Hepatocyte (in vitro differentiated cells): Measurements from ENCODE around the gene TMEM38A. TPM values are rescaled to one million over a fixed set of nuclear protein-coding genes. Genes with fewer than 3 reads are reported as not detected.
"Not testable (repeated sequence)": the region's sequence is repeated elsewhere in the genome, so short reads cannot be mapped to it uniquely, and the experiment has no call there.

ENCODE experiments used
- DNase-seq: peaks from one replicate; pipeline ENCODE4 v3.0.0-alpha.2; 2016; ENCODE audit warnings: low spot score
- H2AFZ ChIP-seq: fragments of 200-600 bp; sonication (generic); 2 replicates; pipeline ENCODE4 v1.6.0; 2016; ENCODE audit warnings: antibody characterized with exemption, mild to moderate bottlenecking
- H3K27ac ChIP-seq: fragments of 200-600 bp; sonication (generic); 2 replicates; pipeline ENCODE4 v1.5.1; 2016; ENCODE audit warnings: mild to moderate bottlenecking
- H3K27me3 ChIP-seq: fragments of 200-600 bp; sonication (generic); 2 replicates; pipeline ENCODE4 v1.6.1; 2016
- H3K36me3 ChIP-seq: fragments of 200-600 bp; sonication (generic); replicated peaks from 2 replicates; pipeline ENCODE4 v1.5.1; 2016; ENCODE audit warnings: low read depth; ENCODE audit not compliant: insufficient read depth
- H3K4me1 ChIP-seq: fragments of 200-600 bp; sonication (generic); 2 replicates; pipeline ENCODE4 v1.5.1; 2016; ENCODE audit warnings: mild to moderate bottlenecking, moderate library complexity; ENCODE audit not compliant: insufficient read depth
- H3K4me2 ChIP-seq: fragments of 200-600 bp; sonication (generic); 2 replicates; pipeline ENCODE4 v1.6.0; 2016
- H3K4me3 ChIP-seq: fragments of 200-600 bp; sonication (generic); 2 replicates; pipeline ENCODE4 v1.5.1; 2016; ENCODE audit warnings: mild to moderate bottlenecking
- H3K79me2 ChIP-seq: fragments of 200-600 bp; sonication (generic); 2 replicates; pipeline ENCODE4 v1.6.0; 2017; ENCODE audit warnings: mild to moderate bottlenecking
- H3K9me2 ChIP-seq: fragments of 200-600 bp; sonication (generic); replicated peaks from 2 replicates; pipeline ENCODE4 v1.6.0; 2017; ENCODE audit warnings: mild to moderate bottlenecking; ENCODE audit not compliant: insufficient read depth
- H3K9me3 ChIP-seq: fragments of 200-600 bp; sonication (generic); 2 replicates; pipeline ENCODE4 v1.5.1; 2016; ENCODE audit warnings: low read depth, mild to moderate bottlenecking
- H4K20me1 ChIP-seq: fragments of 200-600 bp; sonication (generic); 2 replicates; pipeline ENCODE4 v1.6.0; 2016; ENCODE audit warnings: mild to moderate bottlenecking; ENCODE audit not compliant: insufficient read depth, poor library complexity, severe bottlenecking
- CTCF ChIP-seq: fragments of 200-600 bp; sonication (generic); IDR thresholded peaks from 2 replicates; pipeline ENCODE4 v1.5.1; 2016; ENCODE audit warnings: antibody characterized with exemption, mild to moderate bottlenecking; ENCODE audit not compliant: poor library complexity
- EZH2 ChIP-seq: fragments of 200-600 bp; sonication (generic); IDR thresholded peaks from 2 replicates; pipeline ENCODE4 v1.6.1; 2016; ENCODE audit warnings: antibody characterized with exemption, mild to moderate bottlenecking, borderline replicate concordance
- EZH2phosphoT487 ChIP-seq: fragments of 200-600 bp; sonication (generic); IDR thresholded peaks from one replicate; pipeline ENCODE4 v1.6.1; 2018; ENCODE audit warnings: antibody characterized with exemption, mild to moderate bottlenecking, low read depth, moderate library complexity; ENCODE audit not compliant: unreplicated experiment, severe bottlenecking
- WGBS: methylation state at CpG from one replicate; pipeline ENCODE4 v1.1.6; 2016; ENCODE audit warnings: low lambda C conversion rate; ENCODE audit errors: missing lambda C conversion rate; 5-methylcytosine and 5-hydroxymethylcytosine counted together
- polyA plus RNA-seq: library from polyadenylated mRNA; unstranded; fragments of >200 nt; fragmentation: Nextera tagmentation; extraction: Ambion mirVana; gene quantifications from 2 replicates; pipeline ENCODE4 v1.2.1, GENCODE V29; 2016
- total RNA-seq: library from RNA; depleted of rRNA; stranded (reverse); fragments of >200 nt; gene quantifications from 2 replicates; pipeline ENCODE4 v1.2.3, GENCODE V29; 2014

Gene TMEM38A
- total and polyA plus RNA-seq, 2 experiments from 2014 or later, result 10.2 to 10.9 TPM

- H4K20me1 ChIP-seq, result no peaks in the 10 kb centered on the region
- H3K36me3 ChIP-seq, result no peaks in the 10 kb centered on the region
- no peak for DNase-seq
- 96% methylated on average over 9 of the region's 9 CpGs for WGBS
- no peak overlapping the region for H3K4me3 ChIP-seq
- no peaks in the 10 kb centered on the region for H3K9me2 ChIP-seq
- no peaks in the 10 kb centered on the region for H3K9me3 ChIP-seq
- no peaks in the 10 kb centered on the region for H3K27me3 ChIP-seq
- no peak overlapping the region for H3K27ac ChIP-seq
- H3K79me2 ChIP-seq, result peaks cover 83% of the 10 kb centered on the region
- H2AFZ ChIP-seq, result no peak overlapping the region
- TF ChIP-seq EZH2, result no peak
- no peak for TF ChIP-seq EZH2phosphoT487
- no peak for TF ChIP-seq CTCF
- no peaks in the 10 kb centered on the region for H3K4me1 ChIP-seq
- no peak overlapping the region for H3K4me2 ChIP-seq
Measured at GRCh38 chr19:16645140-16645539, 15.8 kb upstream of the TMEM38A start.

- no peak overlapping the region for H2AFZ ChIP-seq
- H3K4me2 ChIP-seq, result no peak overlapping the region
- H3K9me3 ChIP-seq, result no peaks in the 10 kb centered on the region
- no peaks in the 10 kb centered on the region for H3K4me1 ChIP-seq
- peaks cover 3% of the 10 kb centered on the region for H3K36me3 ChIP-seq
- DNase-seq, result no peak
- H3K79me2 ChIP-seq, result peaks cover 45% of the 10 kb centered on the region
- H3K9me2 ChIP-seq, result no peaks in the 10 kb centered on the region
- 94% methylated on average over 9 of the region's 9 CpGs for WGBS
- TF ChIP-seq CTCF (no peak), EZH2 (no peak), EZH2phosphoT487 (no peak)
- H3K4me3 ChIP-seq, result no peak overlapping the region
- H3K27me3 ChIP-seq, result no peaks in the 10 kb centered on the region
- no peak overlapping the region for H3K27ac ChIP-seq
- H4K20me1 ChIP-seq, result peaks cover 4% of the 10 kb centered on the region
Measured at GRCh38 chr19:16649734-16650133, 11.2 kb upstream of the TMEM38A start.

GRCh38 chr19:16650821-16651220 lies 10.1 kb upstream of the TMEM38A start:
- Histone ChIP-seq H3K36me3 (peaks cover 3% of the 10 kb centered on the region), H2AFZ (no peak overlapping the region), H3K9me3 (no peaks in the 10 kb centered on the region), H4K20me1 (peaks cover 9% of the 10 kb centered on the region), H3K27ac (no peak overlapping the region), H3K4me1 (no peaks in the 10 kb centered on the region), H3K4me3 (no peak overlapping the region), H3K27me3 (no peaks in the 10 kb centered on the region), H3K79me2 (peaks cover 42% of the 10 kb centered on the region), H3K4me2 (no peak overlapping the region), H3K9me2 (no peaks in the 10 kb centered on the region)
- DNase-seq, result no peak
- TF ChIP-seq CTCF (no peak), EZH2 (no peak), EZH2phosphoT487 (no peak)
- WGBS, result 98% methylated on average over 2 of the region's 2 CpGs

GRCh38 chr19:16651421-16652188 lies 9.3 kb upstream of the TMEM38A start:
- H3K9me2 ChIP-seq, H3K36me3 ChIP-seq, H3K4me3 ChIP-seq, H2AFZ ChIP-seq, H3K9me3 ChIP-seq, H3K4me1 ChIP-seq, DNase-seq, H4K20me1 ChIP-seq, H3K4me2 ChIP-seq, H3K27me3 ChIP-seq, H3K27ac ChIP-seq: not testable (repeated sequence)
- peaks cover 43% of the 10 kb centered on the region for H3K79me2 ChIP-seq
- 97% methylated on average over 8 of the region's 8 CpGs for WGBS
